Stomach (tissue), 9 donors: ENCODE data around the gene ZMIZ2. TPM values are rescaled to one million over a fixed set of nuclear protein-coding genes. Genes with fewer than 3 reads are reported as not detected.
"Not testable (repeated sequence)": the region's sequence is repeated elsewhere in the genome, so short reads cannot be mapped to it uniquely, and the experiment has no call there.

Source experiments
- DNase-seq, 2 donors: peaks; one replicate each; pipeline versions ENCODE4 v3.0.0 to v3.0.0-alpha.2; 2013 to 2019
- H3K27ac ChIP-seq, 5 donors: fragments of 200-600 bp in 4 of 5; sonication (generic) in 4 of 5; one replicate each; pipeline ENCODE4 v1.5.1; 2013 to 2019; ENCODE audit warnings: mild to moderate bottlenecking in 1 of 5, moderate library complexity in 1 of 5
- H3K27me3 ChIP-seq, 3 donors: fragments of 200-600 bp; sonication (generic); one replicate each; pipeline ENCODE4 v1.5.1; 2017 to 2019; ENCODE audit warnings: mixed run types in 1 of 3
- H3K36me3 ChIP-seq, 4 donors: fragments of 200-600 bp; sonication (generic); 1 replicate in 3 of 4; 2 replicates in 1 of 4; pipeline ENCODE4 v1.5.1; 2016 to 2019
- H3K4me1 ChIP-seq, 4 donors: fragments of 200-600 bp; sonication (generic); one replicate each; pipeline ENCODE4 v1.5.1; 2016 to 2019
- H3K4me3 ChIP-seq, 4 donors: fragments of 200-600 bp; sonication (generic) in 3 of 4; one replicate each; pipeline ENCODE4 v1.5.1; 2016 to 2019; ENCODE audit warnings: mild to moderate bottlenecking in 1 of 4
- H3K9me3 ChIP-seq, 4 donors: fragments of 200-600 bp; sonication (generic); one replicate each; pipeline ENCODE4 v1.5.1; 2016 to 2019
- EP300 ChIP-seq: sonication (generic); formaldehyde crosslinking; IDR thresholded peaks from one replicate; pipeline ENCODE4 v1.6.1; 2017; ENCODE audit warnings: antibody characterized with exemption
- POLR2A ChIP-seq, 4 donors: fragments of 450-650 bp; IDR thresholded peaks; one replicate each; pipeline ENCODE4 v1.6.1; 2016; ENCODE audit warnings: antibody characterized with exemption in 4 of 4, control low read depth in 2 of 4, mild to moderate bottlenecking in 1 of 4, moderate library complexity in 1 of 4
- POLR2AphosphoS5 ChIP-seq, 3 donors: sonication (generic); formaldehyde crosslinking; IDR thresholded peaks; one replicate each; pipeline ENCODE4 v1.6.1; 2016; ENCODE audit warnings: antibody characterized with exemption in 3 of 3
- WGBS, 5 donors: extraction: QIAGEN DNeasy Blood & Tissue Kit in 3 of 5; methylation state at CpG; one replicate each; pipeline versions ENCODE4 v1.1.5 to v1.1.7; 2013 to 2018; 5-methylcytosine and 5-hydroxymethylcytosine counted together
- intact Hi-C: fragments of 100-400 bp; cut with DNase I; formaldehyde crosslinking; loops from one replicate; pipeline ENCODE4 v1.15.1; 2023; ENCODE audit warnings: low total_unique reads
- polyA plus RNA-seq, 3 donors: library from polyadenylated mRNA; stranded (reverse); fragments of 200-250 nt; gene quantifications; one replicate each; pipeline ENCODE4 v1.2.3, GENCODE V29; 2013
- total RNA-seq, 5 donors: library from RNA; depleted of rRNA; stranded (reverse); fragments of >200 nt; gene quantifications; one replicate each; pipeline versions ENCODE4 v1.1.0 to v1.2.3, GENCODE V29; 2014 to 2016
- TF ChIP-seq, protein P1 (sequence below), 7 experiments: fragments of 450-650 bp in 4 of 7; fragments of 200-600 bp in 3 of 7; sonication (generic) in 3 of 7; IDR thresholded peaks; one replicate each; pipeline ENCODE4 v1.5.1; 2016 to 2019; ENCODE audit warnings: antibody characterized with exemption in 7 of 7, control low read depth in 2 of 7, mild to moderate bottlenecking in 1 of 7
- donor health status: healthy with polysubstance abuse.
- donor health status: Bipolar disorder and iron deficiency.
- donor health status: healthy.

Gene ZMIZ2
- total and polyA plus RNA-seq, 8 donors = 14.5 to 108 (median 29.5) TPM

DNA sequence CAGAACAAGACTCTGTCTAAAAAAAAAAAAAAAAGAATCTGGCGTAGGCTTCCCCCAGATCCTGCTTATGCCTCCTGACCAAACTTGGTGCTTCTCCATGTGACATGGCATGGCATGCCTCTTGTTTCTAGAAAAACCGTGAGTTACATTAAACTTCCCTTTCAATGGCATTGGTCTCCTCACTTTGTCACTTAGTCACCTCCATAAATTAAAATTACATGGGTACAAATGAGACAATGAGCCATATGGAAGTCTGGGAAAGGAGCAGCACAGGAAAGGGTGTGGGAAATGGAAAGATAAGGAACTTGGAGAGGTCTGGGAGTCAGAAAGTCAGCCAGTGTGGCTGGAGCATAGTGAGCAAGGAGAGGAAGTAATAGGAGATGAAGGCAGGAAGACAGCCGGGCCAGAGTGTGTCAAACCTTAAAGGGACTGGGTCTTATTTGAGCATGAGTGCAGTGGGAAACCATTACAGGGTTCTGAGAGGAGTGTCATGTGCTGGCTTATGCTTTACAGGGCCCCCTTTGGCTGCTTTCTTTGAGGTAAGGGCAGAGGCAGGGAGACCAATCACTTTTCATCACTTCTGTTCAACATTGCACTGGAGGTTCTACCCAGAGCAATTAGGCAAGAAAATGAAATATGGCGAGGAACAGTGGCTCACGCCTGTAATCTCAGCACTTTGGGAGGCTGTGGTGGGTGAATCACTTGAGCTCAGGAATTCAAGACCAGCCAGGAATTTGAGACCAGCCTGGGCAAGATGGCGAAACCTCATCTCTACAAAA lies 21.3 kb upstream of the ZMIZ2 start:
- no peaks in the 10 kb centered on the region for H3K36me3 ChIP-seq
- no peak overlapping the region for H3K4me3 ChIP-seq
- H3K27me3 ChIP-seq = no peaks in the 10 kb centered on the region
- DNase-seq = no peak
- H3K4me1 ChIP-seq = no peaks in the 10 kb centered on the region
- intact Hi-C loops = no loop called here
- H3K27ac ChIP-seq = no peak overlapping the region
- TF ChIP-seq EP300 = no peak
- no peak for TF ChIP-seq POLR2A (IDR thresholded peaks at IDR 0.05)
- TF ChIP-seq, protein P1, sequence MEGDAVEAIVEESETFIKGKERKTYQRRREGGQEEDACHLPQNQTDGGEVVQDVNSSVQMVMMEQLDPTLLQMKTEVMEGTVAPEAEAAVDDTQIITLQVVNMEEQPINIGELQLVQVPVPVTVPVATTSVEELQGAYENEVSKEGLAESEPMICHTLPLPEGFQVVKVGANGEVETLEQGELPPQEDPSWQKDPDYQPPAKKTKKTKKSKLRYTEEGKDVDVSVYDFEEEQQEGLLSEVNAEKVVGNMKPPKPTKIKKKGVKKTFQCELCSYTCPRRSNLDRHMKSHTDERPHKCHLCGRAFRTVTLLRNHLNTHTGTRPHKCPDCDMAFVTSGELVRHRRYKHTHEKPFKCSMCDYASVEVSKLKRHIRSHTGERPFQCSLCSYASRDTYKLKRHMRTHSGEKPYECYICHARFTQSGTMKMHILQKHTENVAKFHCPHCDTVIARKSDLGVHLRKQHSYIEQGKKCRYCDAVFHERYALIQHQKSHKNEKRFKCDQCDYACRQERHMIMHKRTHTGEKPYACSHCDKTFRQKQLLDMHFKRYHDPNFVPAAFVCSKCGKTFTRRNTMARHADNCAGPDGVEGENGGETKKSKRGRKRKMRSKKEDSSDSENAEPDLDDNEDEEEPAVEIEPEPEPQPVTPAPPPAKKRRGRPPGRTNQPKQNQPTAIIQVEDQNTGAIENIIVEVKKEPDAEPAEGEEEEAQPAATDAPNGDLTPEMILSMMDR (IDR thresholded peaks at IDR 0.05) = no peak
- no peak for TF ChIP-seq POLR2AphosphoS5 (IDR thresholded peaks at IDR 0.05)
- no peaks in the 10 kb centered on the region for H3K9me3 ChIP-seq
- WGBS, 5 donors = 60 to 70% (median 67%) methylated on average over 6 of the region's 6 CpGs

DNA sequence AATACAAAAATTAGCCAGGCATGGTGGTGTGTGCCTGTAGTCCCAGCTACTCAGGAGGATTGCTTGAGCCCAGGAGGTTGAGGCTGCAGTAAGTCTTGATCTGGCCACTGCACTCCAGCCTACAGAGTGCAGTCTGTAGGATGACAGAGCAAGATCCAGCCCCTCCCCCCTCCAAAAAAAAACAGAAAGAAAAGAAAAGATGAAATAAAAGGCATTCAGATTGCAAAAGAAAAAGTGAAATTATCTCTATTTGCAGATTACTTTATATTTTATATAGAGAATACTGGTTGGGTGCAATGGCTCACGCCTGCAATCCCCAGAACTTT lies 20.7 kb upstream of the ZMIZ2 start:
- Histone ChIP-seq H3K27me3 (no peaks in the 10 kb centered on the region), H3K4me3 (no peak overlapping the region), H3K4me1 (no peaks in the 10 kb centered on the region), H3K36me3 (no peaks in the 10 kb centered on the region), H3K9me3 (no peaks in the 10 kb centered on the region), H3K27ac (no peak overlapping the region)
- whole genome bisulfite sequencing, 5 donors = 91 to 100% (median 98%) methylated on average over 1 of the region's 1 CpG
- DNase-seq = no peak
- TF ChIP-seq POLR2AphosphoS5 (IDR thresholded peaks at IDR 0.05) (no peak), EP300 (no peak), POLR2A (IDR thresholded peaks at IDR 0.05) (no peak)
- TF ChIP-seq, protein P1 (IDR thresholded peaks at IDR 0.05) = no peak
- intact Hi-C loops = no loop called here

DNA sequence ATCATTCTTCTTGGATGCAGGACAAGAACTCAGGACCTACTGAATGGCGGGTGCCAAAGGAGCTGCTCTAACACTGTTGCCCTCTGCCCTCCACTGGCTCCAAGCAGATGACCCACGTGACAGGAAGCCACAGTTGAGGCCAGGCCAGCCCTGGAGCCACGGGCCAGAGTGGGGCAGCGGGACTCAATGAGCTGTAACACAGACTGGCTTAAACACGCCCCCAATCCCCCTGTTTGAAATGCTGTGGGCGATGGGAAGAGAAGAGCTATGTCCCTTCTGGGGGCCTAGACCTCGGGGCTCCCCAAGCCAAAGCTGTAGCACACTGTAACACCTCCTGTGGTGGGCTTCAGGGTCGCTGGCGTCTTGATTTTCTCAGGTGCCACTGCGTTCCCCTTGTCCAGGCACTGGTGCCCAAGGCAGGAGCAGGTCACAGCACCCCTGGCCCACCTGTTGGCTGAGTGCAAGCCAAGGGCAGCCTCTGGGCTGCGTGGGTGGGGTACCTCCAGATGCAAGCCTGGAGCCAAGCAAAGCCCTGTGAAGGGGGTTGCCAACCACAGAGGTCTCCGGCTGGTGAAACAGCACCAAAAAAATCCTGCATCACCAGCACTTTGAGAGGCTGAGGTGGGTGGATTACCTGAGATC lies 18.6 kb upstream of the ZMIZ2 start:
- no peak overlapping the region for H3K4me3 ChIP-seq
- no peaks in the 10 kb centered on the region for H3K36me3 ChIP-seq
- no peak overlapping the region for H3K27ac ChIP-seq
- H3K27me3 ChIP-seq = no peaks in the 10 kb centered on the region
- H3K4me1 ChIP-seq = no peaks in the 10 kb centered on the region
- DNase-seq = no peak
- TF ChIP-seq POLR2AphosphoS5 (IDR thresholded peaks at IDR 0.05) (no peak), EP300 (no peak)
- TF ChIP-seq, protein P1 (IDR thresholded peaks at IDR 0.05) = no peak
- intact Hi-C loops = no loop called here
- 79 to 88% (median 82%) methylated on average over 5 to 12 of the region's 12 CpGs for WGBS, 5 donors
- H3K9me3 ChIP-seq = no peaks in the 10 kb centered on the region

DNA sequence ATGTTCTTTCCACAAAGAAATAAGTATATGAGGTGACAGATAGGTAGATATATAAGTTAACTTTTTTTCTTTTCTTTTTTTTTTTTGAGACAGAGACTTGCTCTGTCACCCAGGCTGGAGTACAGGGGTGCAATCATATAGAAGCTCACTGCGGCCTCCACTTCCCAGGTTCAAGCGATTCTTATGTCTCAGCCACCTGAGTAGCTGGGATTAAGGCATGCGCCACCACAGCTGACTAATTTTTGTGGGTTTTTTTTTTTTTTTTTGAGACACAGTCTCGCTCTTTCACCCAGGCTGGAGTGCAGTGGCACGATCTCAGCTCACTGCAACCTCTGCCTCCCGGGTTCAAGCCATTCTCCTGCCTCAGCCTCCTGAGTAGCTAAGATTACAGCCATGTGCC lies 15.7 kb upstream of the ZMIZ2 start:
- H3K27ac ChIP-seq, H3K27me3 ChIP-seq, H3K4me1 ChIP-seq, H3K36me3 ChIP-seq, H3K9me3 ChIP-seq, intact Hi-C loops, H3K4me3 ChIP-seq, DNase-seq: not testable (repeated sequence)
- WGBS, 5 donors = 91 to 94% (median 92%) methylated on average over 6 of the region's 6 CpGs
